Lower lobe of right lung (tissue), 2 donors: ENCODE measurements around the gene HOXA5. TPM values are rescaled to one million over a fixed set of nuclear protein-coding genes. Genes with fewer than 3 reads are reported as not detected.
A peak's percentile ranks its signal among the peaks of the same experiment; 100 is the strongest.

Experiments used
- ATAC-seq, 2 donors: fragments of 200-7000 bp; cut with Tn5 transposase; one replicate each; pipeline ENCODE4 v1.9.1; 2020 to 2022; ENCODE audit warnings: mild to moderate bottlenecking in 2 of 2, moderate library complexity in 2 of 2
- DNase-seq: peaks from one replicate; pipeline ENCODE4 v3.0.0-alpha.2; 2020
- H3K27ac ChIP-seq: fragments of 200-600 bp; one replicate; pipeline ENCODE4 v1.8.0; 2022
- H3K27me3 ChIP-seq: fragments of 200-600 bp; one replicate; pipeline ENCODE4 v1.8.0; 2022; ENCODE audit warnings: low read depth
- H3K36me3 ChIP-seq: fragments of 200-600 bp; one replicate; pipeline ENCODE4 v1.8.0; 2022; ENCODE audit warnings: mild to moderate bottlenecking
- H3K4me1 ChIP-seq: fragments of 200-600 bp; one replicate; pipeline ENCODE4 v1.8.0; 2022
- H3K4me3 ChIP-seq: fragments of 200-600 bp; one replicate; pipeline ENCODE4 v1.8.0; 2022; ENCODE audit warnings: mild to moderate bottlenecking
- H3K9me3 ChIP-seq: fragments of 200-600 bp; one replicate; pipeline ENCODE4 v1.8.0; 2022
- CTCF ChIP-seq: fragments of 200-600 bp; IDR thresholded peaks from one replicate; pipeline ENCODE4 v1.8.0; 2022; ENCODE audit warnings: antibody characterized with exemption, mild to moderate bottlenecking
- intact Hi-C: fragments of 100-400 bp; cut with DNase I; formaldehyde crosslinking; loops from one replicate; pipeline ENCODE4 v1.11.0; 2022
- total RNA-seq: library from RNA; stranded (reverse); fragmentation: NEBNext Ultra II Directional; extraction: Animal tissue kit (Norgen Biotek cat#: 25700); gene quantifications from one replicate; pipeline ENCODE4 v1.2.1, GENCODE V29; 2021
- donor health status: DM: no; HTN: yes; CAD: no; lungs with severe emphysema.

Gene HOXA5
- total RNA-seq, 1 donor from 2014 or later: 16.0 TPM

- DNase-seq: peak; percentile 50
These were observed 8.0 kb upstream of the HOXA5 start for GRCh38 chr7:27151341-27151930.

DNA sequence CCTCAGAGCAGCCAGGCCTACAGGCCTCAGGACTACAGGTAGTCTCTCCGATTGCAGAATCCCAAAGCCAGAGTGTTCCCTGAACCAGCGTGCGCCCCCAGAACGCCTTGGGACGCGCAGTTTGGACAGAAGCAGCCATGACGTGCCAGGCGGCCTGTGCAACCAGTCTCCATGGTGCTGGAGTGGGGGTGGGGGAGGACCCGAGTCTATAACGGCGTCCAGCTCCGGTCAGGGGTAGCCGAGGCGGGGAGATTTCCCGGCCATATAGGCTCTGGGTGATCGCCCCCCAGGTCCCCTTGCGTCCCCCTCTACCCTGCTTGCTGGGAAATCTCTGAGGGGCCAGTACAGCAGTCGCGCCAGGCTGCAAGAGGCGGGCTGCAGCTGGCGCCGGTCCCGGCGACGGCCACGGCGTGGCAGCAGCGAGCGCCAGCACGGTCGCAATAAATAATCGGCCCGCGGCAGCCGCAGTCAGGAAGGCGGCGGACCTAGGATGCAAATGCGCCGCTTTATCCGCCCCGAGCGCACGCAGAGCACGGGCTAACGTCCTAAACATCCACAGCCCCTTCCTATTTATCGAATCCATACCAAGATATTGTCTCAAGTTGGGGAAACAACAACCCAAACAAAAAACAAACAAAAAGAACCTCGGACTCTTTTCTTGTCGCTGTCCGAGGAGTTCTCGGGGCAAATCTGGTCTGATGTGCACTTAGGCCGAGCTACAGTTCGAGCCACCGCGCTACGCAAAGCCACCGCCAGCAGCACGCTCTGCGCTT lies 7.3 kb upstream of the HOXA5 start:
- peak; percentile 82 for DNase-seq
- ATAC-seq: peak; percentile 75 to 87
- peak; percentile 90 for TF ChIP-seq CTCF
- intact Hi-C loops: loop anchor here (10.0 kb wide), 1 partner anchor 776 kb away; no protein-coding TSS in a partner anchor
- peak overlapping the region; percentile 60 for H3K4me3 ChIP-seq
- peaks cover 89% of the 10 kb centered on the region for H3K27me3 ChIP-seq
- peaks cover 63% of the 10 kb centered on the region for H3K4me1 ChIP-seq
- H3K36me3 ChIP-seq: no peaks in the 10 kb centered on the region
- H3K27ac ChIP-seq: peak overlapping the region; percentile 89
- H3K9me3 ChIP-seq: no peaks in the 10 kb centered on the region

More at GRCh38 chr7:27151341-27151930, 8.0 kb upstream of the HOXA5 start:
- no peak for TF ChIP-seq CTCF
- H3K36me3 ChIP-seq: no peaks in the 10 kb centered on the region
- peak overlapping the region; percentile 89 for H3K27ac ChIP-seq
- intact Hi-C loops: loop anchor here (10.0 kb wide), 1 partner anchor 777 kb away; no protein-coding TSS in a partner anchor
- no peak for ATAC-seq
- peaks cover 69% of the 10 kb centered on the region for H3K4me1 ChIP-seq
- H3K9me3 ChIP-seq: no peaks in the 10 kb centered on the region
- H3K4me3 ChIP-seq: peak overlapping the region; percentile 60
- peaks cover 94% of the 10 kb centered on the region for H3K27me3 ChIP-seq

DNA sequence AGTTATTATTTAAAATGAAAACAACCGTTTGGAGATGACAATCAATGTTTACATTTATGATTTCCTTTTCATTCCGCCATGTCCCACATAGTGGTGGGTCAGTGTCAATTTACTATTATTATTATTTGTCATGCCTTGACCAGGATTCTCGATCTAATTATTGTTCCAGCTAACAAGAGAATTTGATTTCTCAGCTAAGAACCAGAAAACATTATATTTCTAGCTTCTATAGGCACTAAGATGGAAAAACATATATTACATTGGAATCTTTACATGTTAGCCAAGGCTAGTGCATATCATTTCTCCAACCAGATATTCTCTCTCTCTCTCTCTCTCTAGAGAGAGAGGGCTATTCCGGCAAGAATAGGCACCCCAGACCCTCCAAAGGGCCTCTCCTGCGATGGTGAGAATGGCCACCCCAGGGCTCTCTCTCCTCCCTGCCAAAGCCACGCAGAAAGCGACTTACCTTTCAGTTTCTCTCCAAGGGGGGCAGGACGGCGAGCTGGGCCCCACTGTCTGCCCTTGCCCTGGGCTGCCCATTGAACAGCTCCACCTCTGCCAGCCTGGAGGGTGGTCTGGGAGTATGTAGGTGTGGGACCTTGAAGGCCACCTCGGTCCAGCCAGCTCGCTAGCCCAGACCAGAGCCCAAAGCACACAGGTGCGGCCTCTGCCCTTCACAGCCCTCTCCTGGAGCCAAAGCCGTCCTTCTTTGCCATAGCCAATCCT lies 6.5 kb upstream of the HOXA5 start:
- peaks cover 55% of the 10 kb centered on the region for H3K4me1 ChIP-seq
- peak overlapping the region; percentile 60 for H3K4me3 ChIP-seq
- peaks cover 84% of the 10 kb centered on the region for H3K27me3 ChIP-seq
- ATAC-seq (no peak), DNase-seq (peak; percentile 41)
- no peaks in the 10 kb centered on the region for H3K36me3 ChIP-seq
- intact Hi-C loops: loop anchor here (10.0 kb wide), 1 partner anchor 775 kb away; no protein-coding TSS in a partner anchor
- no peak for TF ChIP-seq CTCF
- H3K27ac ChIP-seq: peak overlapping the region; percentile 89
- no peaks in the 10 kb centered on the region for H3K9me3 ChIP-seq

DNA sequence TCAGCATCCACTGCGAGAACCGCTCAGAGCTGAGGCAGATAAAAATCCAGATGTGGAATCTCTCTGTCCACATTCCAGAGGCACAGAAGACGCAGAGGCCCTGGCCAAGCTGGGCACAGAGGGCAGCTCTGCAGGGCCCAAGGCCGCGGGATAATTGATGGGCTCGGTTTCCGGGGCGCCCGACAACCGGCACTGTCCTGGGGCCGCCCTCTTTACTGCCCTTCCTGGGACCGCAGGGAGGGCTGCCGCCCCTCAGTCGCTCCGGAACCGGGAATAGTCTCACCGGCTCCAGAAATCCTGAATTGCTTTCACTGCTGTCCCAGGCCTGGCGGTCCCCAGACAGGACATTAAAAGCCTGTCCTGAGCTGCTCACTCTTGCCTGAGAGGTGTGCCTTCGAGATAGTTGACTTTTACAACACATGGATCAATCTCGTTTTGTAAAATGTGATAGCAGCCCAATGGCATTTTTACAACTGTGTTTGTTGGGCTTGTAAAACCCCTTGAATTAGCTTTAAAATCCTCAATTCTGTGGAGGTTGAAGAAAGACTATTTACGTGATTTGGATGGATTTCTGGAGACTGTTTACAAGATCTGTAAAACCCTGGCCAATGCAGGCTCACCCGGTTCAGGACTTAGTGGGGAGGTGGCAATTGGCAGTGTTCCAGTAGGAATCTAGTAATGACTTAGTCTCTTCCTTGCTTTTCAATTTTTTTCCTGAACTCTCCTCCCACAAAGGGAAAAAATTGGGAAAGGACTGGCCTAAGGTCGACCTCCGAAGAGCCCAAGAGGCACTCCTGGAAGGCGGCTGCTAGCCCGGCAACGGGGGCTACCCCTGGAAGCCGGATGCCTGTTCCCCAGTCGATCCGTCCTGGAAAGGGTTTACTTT lies 5.5 kb upstream of the HOXA5 start:
- peak overlapping the region; percentile 89 for H3K27ac ChIP-seq
- no peak for TF ChIP-seq CTCF
- peaks cover 82% of the 10 kb centered on the region for H3K27me3 ChIP-seq
- no peaks in the 10 kb centered on the region for H3K9me3 ChIP-seq
- no peak for DNase-seq
- H3K36me3 ChIP-seq: no peaks in the 10 kb centered on the region
- peak overlapping the region; percentile 60 for H3K4me3 ChIP-seq
- peaks cover 51% of the 10 kb centered on the region for H3K4me1 ChIP-seq
- intact Hi-C loops: no loop called here
- ATAC-seq: no peak
